WTC11 (cell line): ENCODE data around the gene MYH11. TPM values are rescaled to one million over a fixed set of nuclear protein-coding genes. Genes with fewer than 3 reads are reported as not detected.

Experiments used
- ATAC-seq: fragments of 200-7000 bp; cut with Tn5 transposase; 2 replicates; pipeline ENCODE4 v1.10.0; 2021; ENCODE audit warnings: mild to moderate bottlenecking, moderate library complexity
- CTCF ChIA-PET: fragments of 300-600 bp; sonication (Branson Sonifier 250); formaldehyde crosslinking; loops from one replicate; lab custom pipeline; 2021; ENCODE audit warnings: antibody characterized with exemption; lab: Charles Lee
- POLR2A ChIA-PET: fragments of 350-600 bp; sonication (Branson Sonifier 250); formaldehyde crosslinking; loops from one replicate; lab custom pipeline; 2021; ENCODE audit warnings: antibody characterized with exemption; lab: Charles Lee
- DNase-seq: peaks from one replicate; pipeline ENCODE4 v3.0.0; 2021; ENCODE audit warnings: low spot score
- H3K27ac Mint-ChIP-seq: 2 replicates; pipeline ENCODE4 v1.8.0; 2021; ENCODE audit warnings: mixed read lengths
- H3K27me3 Mint-ChIP-seq: 2 replicates; pipeline ENCODE4 v1.8.0; 2021; ENCODE audit warnings: low read depth, mild to moderate bottlenecking, moderate library complexity, mixed read lengths
- H3K36me3 Mint-ChIP-seq: 2 replicates; pipeline ENCODE4 v1.8.0; 2021; ENCODE audit warnings: mixed read lengths
- H3K4me1 Mint-ChIP-seq: 2 replicates; pipeline ENCODE4 v1.8.0; 2022; ENCODE audit warnings: mixed read lengths
- H3K4me3 Mint-ChIP-seq: 2 replicates; pipeline ENCODE4 v1.8.0; 2021; ENCODE audit warnings: mild to moderate bottlenecking, moderate library complexity, mixed read lengths
- H3K9me3 Mint-ChIP-seq: 2 replicates; pipeline ENCODE4 v1.8.0; 2021; ENCODE audit warnings: mixed read lengths
- ATF3 ChIP-seq: sonication (generic); formaldehyde crosslinking; conservative IDR thresholded peaks from 2 replicates; pipeline ENCODE4 v1.8.1; 2022; ENCODE audit warnings: mild to moderate bottlenecking, missing genetic modification reagents
- ATF6 ChIP-seq: sonication (generic); formaldehyde crosslinking; IDR thresholded peaks from 2 replicates; pipeline ENCODE4 v1.8.1; 2023; ENCODE audit warnings: mild to moderate bottlenecking, missing genetic modification reagents
- CDX4 ChIP-seq: fragments of 250-450 bp; sonication (Bioruptor Pico); IDR thresholded peaks from 2 replicates; pipeline ENCODE4 v1.9.0; 2021; ENCODE audit warnings: moderate library complexity, mild to moderate bottlenecking, inconsistent platforms, borderline replicate concordance
- CTCF ChIP-seq: fragments of 200-600 bp; IDR thresholded peaks from 2 replicates; pipeline ENCODE4 v1.8.0; 2022; ENCODE audit warnings: antibody characterized with exemption
- ESRRA ChIP-seq: sonication (generic); formaldehyde crosslinking; IDR thresholded peaks from 2 replicates; pipeline ENCODE4 v1.8.1; 2022; ENCODE audit warnings: mild to moderate bottlenecking, missing genetic modification reagents, borderline replicate concordance
- FOXK1 ChIP-seq: sonication (generic); formaldehyde crosslinking; IDR thresholded peaks from 2 replicates; pipeline ENCODE4 v1.8.0; 2022; ENCODE audit warnings: mild to moderate bottlenecking, moderate library complexity, missing genetic modification reagents
- HMGA2 ChIP-seq: fragments of 250-450 bp; sonication (Bioruptor Pico); IDR thresholded peaks from 2 replicates; pipeline ENCODE4 v1.4.0; 2021; ENCODE audit warnings: mild to moderate bottlenecking, moderate library complexity
- JUN ChIP-seq: sonication (generic); formaldehyde crosslinking; IDR thresholded peaks from 2 replicates; pipeline ENCODE4 v1.8.0; 2023; ENCODE audit warnings: mild to moderate bottlenecking, missing genetic modification reagents
- KAT7 ChIP-seq: sonication (generic); formaldehyde crosslinking; IDR thresholded peaks from 2 replicates; pipeline ENCODE4 v1.8.1; 2023; ENCODE audit warnings: missing genetic modification reagents, mild to moderate bottlenecking, borderline replicate concordance
- NR1H2 ChIP-seq: sonication (generic); formaldehyde crosslinking; IDR thresholded peaks from 2 replicates; pipeline ENCODE4 v1.9.0; 2021; ENCODE audit warnings: mild to moderate bottlenecking, moderate library complexity, missing genetic modification reagents
- NR2C2 ChIP-seq: sonication (generic); formaldehyde crosslinking; IDR thresholded peaks from 2 replicates; pipeline ENCODE4 v1.8.0; 2022; ENCODE audit warnings: mild to moderate bottlenecking, missing genetic modification reagents
- SMAD3 ChIP-seq: sonication (generic); formaldehyde crosslinking; IDR thresholded peaks from 2 replicates; pipeline ENCODE4 v1.8.0; 2022; ENCODE audit warnings: missing genetic modification reagents, mild to moderate bottlenecking, borderline replicate concordance
- SMAD4 ChIP-seq: sonication (generic); formaldehyde crosslinking; IDR thresholded peaks from 2 replicates; pipeline ENCODE4 v1.8.0; 2022; ENCODE audit warnings: mild to moderate bottlenecking, missing genetic modification reagents
- TCF7 ChIP-seq: sonication (generic); formaldehyde crosslinking; IDR thresholded peaks from 2 replicates; pipeline ENCODE4 v1.8.0; 2022; ENCODE audit warnings: mild to moderate bottlenecking, low read depth, missing genetic modification reagents, moderate library complexity
- TEAD4 ChIP-seq: sonication (generic); formaldehyde crosslinking; IDR thresholded peaks from 2 replicates; pipeline ENCODE4 v1.8.0; 2022; ENCODE audit warnings: mild to moderate bottlenecking, missing genetic modification reagents
- ZNF396 ChIP-seq: fragments of 250-450 bp; sonication (Bioruptor Pico); IDR thresholded peaks from 2 replicates; pipeline ENCODE4 v1.8.0; 2021; ENCODE audit warnings: mild to moderate bottlenecking, moderate library complexity, borderline replicate concordance
- ZNF416 ChIP-seq: fragments of 250-450 bp; sonication (Bioruptor Pico); IDR thresholded peaks from 2 replicates; pipeline ENCODE4 v1.9.0; 2021; ENCODE audit warnings: mild to moderate bottlenecking, inconsistent platforms
- ZNF671 ChIP-seq: fragments of 250-450 bp; sonication (Bioruptor Pico); IDR thresholded peaks from 2 replicates; pipeline ENCODE4 v1.8.0; 2021; ENCODE audit warnings: mild to moderate bottlenecking
- total RNA-seq: library from RNA; stranded (reverse); gene quantifications from 3 replicates; pipeline ENCODE4 v1.2.3, GENCODE V29; 2021
- TF ChIP-seq, protein P1 (sequence below): sonication (generic); formaldehyde crosslinking; IDR thresholded peaks from 2 replicates; pipeline ENCODE4 v1.8.1; 2022; ENCODE audit warnings: mild to moderate bottlenecking, missing genetic modification reagents, moderate library complexity, borderline replicate concordance
- TF ChIP-seq, protein P2 (sequence below): sonication (generic); formaldehyde crosslinking; IDR thresholded peaks from 2 replicates; pipeline ENCODE4 v1.8.1; 2023; ENCODE audit warnings: mild to moderate bottlenecking, missing genetic modification reagents, moderate library complexity
- TF ChIP-seq, protein P3 (sequence below): sonication (generic); formaldehyde crosslinking; IDR thresholded peaks from 2 replicates; pipeline ENCODE4 v1.8.1; 2023; ENCODE audit warnings: mild to moderate bottlenecking, missing genetic modification reagents, borderline replicate concordance
- TF ChIP-seq, protein P4 (sequence below): fragments of 250-450 bp; sonication (Bioruptor Pico); IDR thresholded peaks from 2 replicates; pipeline ENCODE4 v1.9.0; 2021; ENCODE audit warnings: mild to moderate bottlenecking

MYH11 gene
- total RNA-seq, 1 experiment from 2014 or later: 0.74 TPM

GRCh38 chr16:15775209-15775608 is 81.6 kb downstream of the MYH11 start (continued):
- TF ChIP-seq, protein P1, sequence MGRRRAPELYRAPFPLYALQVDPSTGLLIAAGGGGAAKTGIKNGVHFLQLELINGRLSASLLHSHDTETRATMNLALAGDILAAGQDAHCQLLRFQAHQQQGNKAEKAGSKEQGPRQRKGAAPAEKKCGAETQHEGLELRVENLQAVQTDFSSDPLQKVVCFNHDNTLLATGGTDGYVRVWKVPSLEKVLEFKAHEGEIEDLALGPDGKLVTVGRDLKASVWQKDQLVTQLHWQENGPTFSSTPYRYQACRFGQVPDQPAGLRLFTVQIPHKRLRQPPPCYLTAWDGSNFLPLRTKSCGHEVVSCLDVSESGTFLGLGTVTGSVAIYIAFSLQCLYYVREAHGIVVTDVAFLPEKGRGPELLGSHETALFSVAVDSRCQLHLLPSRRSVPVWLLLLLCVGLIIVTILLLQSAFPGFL (CRISPR knock-in tag): no peak
- TF ChIP-seq ATF3 (CRISPR knock-in tag) (no peak), ZNF396 (CRISPR knock-in tag) (no peak)

GRCh38 chr16:15773968-15774367 is 82.9 kb downstream of the MYH11 start:
- CTCF ChIA-PET: interaction anchor here (1.0 to 1.3 kb wide), 2 partner anchors 16 to 48 kb away, joined by 3 read pairs; no protein-coding TSS in a partner anchor

DNA sequence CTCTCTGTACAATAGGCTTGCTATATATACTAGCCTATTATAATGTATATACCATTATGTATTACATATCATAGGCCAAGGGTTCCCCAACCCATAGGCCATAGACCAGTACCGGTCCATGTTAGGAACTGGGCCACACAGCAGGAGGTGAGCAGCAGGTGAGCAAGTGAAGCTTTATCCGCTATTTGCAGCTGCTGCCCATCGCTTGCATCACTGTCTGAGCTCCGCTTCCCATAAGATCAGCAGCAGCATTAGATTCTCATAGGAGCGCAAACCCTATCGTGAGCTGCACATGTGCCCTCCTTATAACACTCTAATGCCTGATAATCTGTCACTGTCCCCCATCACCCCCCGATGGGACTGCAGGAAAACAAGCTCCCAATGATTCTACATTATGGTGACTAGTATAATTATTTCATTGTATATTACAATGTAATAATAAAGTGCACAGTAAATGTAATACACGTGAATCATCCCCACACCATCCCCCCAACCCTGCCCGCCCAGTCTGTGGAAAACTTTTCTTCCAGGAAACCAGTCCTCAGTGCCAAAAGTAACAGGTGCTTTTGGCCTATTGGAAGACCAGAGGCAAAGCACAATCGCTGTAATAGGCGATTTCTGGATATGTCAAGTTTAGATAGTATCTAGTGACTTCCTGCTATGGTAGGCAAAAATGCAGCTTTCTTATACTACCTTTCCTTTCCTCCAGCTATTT is 84.1 kb downstream of the MYH11 start:
- H3K36me3 Mint-ChIP-seq: no peaks in the 10 kb centered on the region
- DNase-seq: no peak
- POLR2A ChIA-PET: interaction anchor here (0.5 kb wide), 1 partner anchor 64 kb away, joined by 3 read pairs; no protein-coding TSS in a partner anchor
- H3K9me3 Mint-ChIP-seq: no peaks in the 10 kb centered on the region
- H3K27me3 Mint-ChIP-seq: no peaks in the 10 kb centered on the region; the same call in 1 of the 2 replicates
- no peaks in the 10 kb centered on the region for H3K4me1 Mint-ChIP-seq
- ATAC-seq: no peak
- CTCF ChIA-PET: interaction anchor here (2.6 kb wide), 1 partner anchor 17 kb away, joined by 7 read pairs; no protein-coding TSS in a partner anchor
- no peak overlapping the region for H3K4me3 Mint-ChIP-seq
- no peak overlapping the region for H3K27ac Mint-ChIP-seq
- TF ChIP-seq CDX4 (CRISPR knock-in tag): no peak
- TF ChIP-seq TEAD4 (CRISPR knock-in tag): no peak
- no peak for TF ChIP-seq HMGA2 (CRISPR knock-in tag)
- TF ChIP-seq SMAD4 (CRISPR knock-in tag): no peak
- TF ChIP-seq CTCF: no peak
- TF ChIP-seq ZNF416 (CRISPR knock-in tag): no peak
- TF ChIP-seq, protein P2, sequence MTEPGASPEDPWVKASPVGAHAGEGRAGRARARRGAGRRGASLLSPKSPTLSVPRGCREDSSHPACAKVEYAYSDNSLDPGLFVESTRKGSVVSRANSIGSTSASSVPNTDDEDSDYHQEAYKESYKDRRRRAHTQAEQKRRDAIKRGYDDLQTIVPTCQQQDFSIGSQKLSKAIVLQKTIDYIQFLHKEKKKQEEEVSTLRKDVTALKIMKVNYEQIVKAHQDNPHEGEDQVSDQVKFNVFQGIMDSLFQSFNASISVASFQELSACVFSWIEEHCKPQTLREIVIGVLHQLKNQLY: no peak
- TF ChIP-seq, protein P3, sequence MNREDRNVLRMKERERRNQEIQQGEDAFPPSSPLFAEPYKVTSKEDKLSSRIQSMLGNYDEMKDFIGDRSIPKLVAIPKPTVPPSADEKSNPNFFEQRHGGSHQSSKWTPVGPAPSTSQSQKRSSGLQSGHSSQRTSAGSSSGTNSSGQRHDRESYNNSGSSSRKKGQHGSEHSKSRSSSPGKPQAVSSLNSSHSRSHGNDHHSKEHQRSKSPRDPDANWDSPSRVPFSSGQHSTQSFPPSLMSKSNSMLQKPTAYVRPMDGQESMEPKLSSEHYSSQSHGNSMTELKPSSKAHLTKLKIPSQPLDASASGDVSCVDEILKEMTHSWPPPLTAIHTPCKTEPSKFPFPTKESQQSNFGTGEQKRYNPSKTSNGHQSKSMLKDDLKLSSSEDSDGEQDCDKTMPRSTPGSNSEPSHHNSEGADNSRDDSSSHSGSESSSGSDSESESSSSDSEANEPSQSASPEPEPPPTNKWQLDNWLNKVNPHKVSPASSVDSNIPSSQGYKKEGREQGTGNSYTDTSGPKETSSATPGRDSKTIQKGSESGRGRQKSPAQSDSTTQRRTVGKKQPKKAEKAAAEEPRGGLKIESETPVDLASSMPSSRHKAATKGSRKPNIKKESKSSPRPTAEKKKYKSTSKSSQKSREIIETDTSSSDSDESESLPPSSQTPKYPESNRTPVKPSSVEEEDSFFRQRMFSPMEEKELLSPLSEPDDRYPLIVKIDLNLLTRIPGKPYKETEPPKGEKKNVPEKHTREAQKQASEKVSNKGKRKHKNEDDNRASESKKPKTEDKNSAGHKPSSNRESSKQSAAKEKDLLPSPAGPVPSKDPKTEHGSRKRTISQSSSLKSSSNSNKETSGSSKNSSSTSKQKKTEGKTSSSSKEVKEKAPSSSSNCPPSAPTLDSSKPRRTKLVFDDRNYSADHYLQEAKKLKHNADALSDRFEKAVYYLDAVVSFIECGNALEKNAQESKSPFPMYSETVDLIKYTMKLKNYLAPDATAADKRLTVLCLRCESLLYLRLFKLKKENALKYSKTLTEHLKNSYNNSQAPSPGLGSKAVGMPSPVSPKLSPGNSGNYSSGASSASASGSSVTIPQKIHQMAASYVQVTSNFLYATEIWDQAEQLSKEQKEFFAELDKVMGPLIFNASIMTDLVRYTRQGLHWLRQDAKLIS (CRISPR knock-in tag): no peak

More at GRCh38 chr16:15773968-15774367, 82.9 kb downstream of the MYH11 start:
- peaks cover 3% of the 10 kb centered on the region; the same call in 1 of the 2 replicates for H3K4me1 Mint-ChIP-seq
- ATAC-seq (no peak), DNase-seq (no peak)
- POLR2A ChIA-PET: no interaction called here
- no peak for TF ChIP-seq SMAD3 (CRISPR knock-in tag)
- TF ChIP-seq, protein P4, sequence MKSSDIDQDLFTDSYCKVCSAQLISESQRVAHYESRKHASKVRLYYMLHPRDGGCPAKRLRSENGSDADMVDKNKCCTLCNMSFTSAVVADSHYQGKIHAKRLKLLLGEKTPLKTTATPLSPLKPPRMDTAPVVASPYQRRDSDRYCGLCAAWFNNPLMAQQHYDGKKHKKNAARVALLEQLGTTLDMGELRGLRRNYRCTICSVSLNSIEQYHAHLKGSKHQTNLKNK (CRISPR knock-in tag): no peak
- no peak for TF ChIP-seq TCF7
- TF ChIP-seq ATF6 (CRISPR knock-in tag): no peak
- TF ChIP-seq NR1H2 (CRISPR knock-in tag): no peak
- no peak for TF ChIP-seq FOXK1
- no peak for TF ChIP-seq ZNF396 (CRISPR knock-in tag)
- TF ChIP-seq ZNF671 (CRISPR knock-in tag): no peak
- no peak for TF ChIP-seq NR2C2 (CRISPR knock-in tag)
- TF ChIP-seq ESRRA (CRISPR knock-in tag): no peak
- TF ChIP-seq JUN: no peak
- TF ChIP-seq KAT7 (CRISPR knock-in tag): no peak
- peaks cover 9% of the 10 kb centered on the region for H3K27me3 Mint-ChIP-seq
- no peak overlapping the region for H3K27ac Mint-ChIP-seq
- H3K9me3 Mint-ChIP-seq: no peaks in the 10 kb centered on the region
- H3K4me3 Mint-ChIP-seq: no peak overlapping the region
- no peaks in the 10 kb centered on the region for H3K36me3 Mint-ChIP-seq
